Activated CD4-positive, alpha-beta memory T cell treated with anti-CD3 and anti-CD28 coated beads, Interleukin-2, amount 10 ng/mL, durations not matched to agents 7 days and 5 days (primary cell): ENCODE data around the gene SP110. TPM values are rescaled to one million over a fixed set of nuclear protein-coding genes. Genes with fewer than 3 reads are reported as not detected.
A peak's percentile ranks its signal among the peaks of the same experiment; 100 is the strongest.
"Not testable (repeated sequence)": the region's sequence is repeated elsewhere in the genome, so short reads cannot be mapped to it uniquely, and the experiment has no call there.

Source experiments
- CTCF ChIA-PET: fragments of 350-600 bp; sonication (Branson Sonifier 250); formaldehyde crosslinking; loops from one replicate; lab custom pipeline; 2021; ENCODE audit warnings: antibody characterized with exemption, inconsistent platforms; lab: Charles Lee
- POLR2A ChIA-PET: fragments of 350-600 bp; sonication (Branson Sonifier 250); formaldehyde crosslinking; loops from one replicate; lab custom pipeline; 2021; ENCODE audit warnings: antibody characterized with exemption; lab: Charles Lee
- DNase-seq: peaks from one replicate; pipeline ENCODE4 v3.0.0-alpha.2; 2020
- H3K27ac Mint-ChIP-seq: one replicate; pipeline ENCODE4 v1.8.0; 2021; ENCODE audit warnings: mild to moderate bottlenecking, mixed read lengths
- H3K27me3 Mint-ChIP-seq: one replicate; pipeline ENCODE4 v1.8.0; 2021; ENCODE audit warnings: mixed read lengths
- H3K36me3 Mint-ChIP-seq: one replicate; pipeline ENCODE4 v1.8.0; 2021; ENCODE audit warnings: low read depth, mixed read lengths
- H3K4me1 Mint-ChIP-seq: one replicate; pipeline ENCODE4 v1.8.0; 2021; ENCODE audit warnings: mixed read lengths
- H3K4me3 Mint-ChIP-seq: one replicate; pipeline ENCODE4 v1.8.0; 2021; ENCODE audit warnings: mild to moderate bottlenecking, mixed read lengths
- H3K9me3 Mint-ChIP-seq: one replicate; pipeline ENCODE4 v1.8.0; 2021; ENCODE audit warnings: mixed read lengths
- total RNA-seq, 2 experiments: library from RNA; stranded (reverse); gene quantifications; one replicate each; pipeline ENCODE4 v1.2.3, GENCODE V29; 2021

Gene SP110
- total RNA-seq: 100 to 1,000 TPM; 125 to 128 TPM

DNA sequence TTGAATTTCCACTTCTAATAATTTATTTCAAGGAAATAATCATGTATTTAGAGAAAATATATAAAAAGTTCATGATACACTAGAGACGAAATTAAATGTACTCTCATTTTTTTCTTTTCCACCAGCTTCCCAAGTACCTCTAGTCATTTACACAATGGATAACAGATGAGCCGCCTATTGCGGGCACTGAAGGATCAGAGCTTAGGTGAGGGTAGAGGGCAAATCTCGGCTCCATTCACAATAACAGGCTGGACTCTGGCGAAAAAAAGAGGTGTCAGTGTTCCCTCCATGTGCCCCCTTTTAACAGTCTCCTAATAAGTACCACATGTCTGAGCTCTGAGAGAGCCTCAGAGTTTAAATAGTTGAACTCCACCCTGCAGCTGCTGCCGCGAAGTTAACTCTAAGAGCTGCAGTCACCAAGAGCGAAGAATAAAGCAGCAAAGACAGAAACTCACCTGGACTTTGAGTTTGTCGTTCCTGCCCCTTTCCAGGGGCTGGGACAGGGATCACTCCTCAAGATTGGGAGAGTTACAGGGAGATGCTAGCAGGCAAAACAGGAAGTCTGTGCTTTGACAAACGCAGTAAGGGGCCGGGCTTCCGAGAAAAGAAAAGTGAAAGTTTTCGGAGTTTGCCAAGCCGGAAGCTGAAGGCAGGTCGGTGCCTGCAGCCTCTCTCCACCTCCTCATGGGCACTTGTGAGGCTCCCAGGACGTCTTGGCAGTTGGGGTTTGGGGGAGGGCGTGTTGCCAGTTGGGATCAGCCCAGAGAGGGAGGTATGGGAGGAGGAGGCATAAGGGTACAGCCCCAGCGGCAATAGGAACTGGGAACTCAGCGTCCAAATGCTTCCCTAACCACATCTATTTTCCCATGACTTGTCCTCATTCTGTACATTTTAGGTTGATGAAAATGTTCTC is at the start of gene SP110:
SP110 (minus strand) TSS at position 566 of the 913 bp plus-strand sequence. CDS start 3,057 bp downstream, outside the sequence.
- Mint-ChIP-seq H3K36me3 (peaks cover 27% of the 10 kb centered on the region), H3K4me3 (peak within 1 kb of the TSS; percentile 94), H3K27ac (peak within 1 kb of the TSS; percentile 91), H3K9me3 (no peaks in the 10 kb centered on the region), H3K4me1 (peaks cover 75% of the 10 kb centered on the region), H3K27me3 (no peaks in the 10 kb centered on the region)
- ChIA-PET POLR2A (interaction anchor here (0.6 to 3.6 kb wide), 23 partner anchors 8 to 494 kb away, joined by 3 to 27 read pairs (median 5); partner anchors contain the start of genes SP100 and SP140L), CTCF (interaction anchor here (0.9 to 2.4 kb wide), 8 partner anchors 9 to 198 kb away, joined by 3 to 7 read pairs (median 4); partner anchors contain the start of gene SP140L)
- peak; percentile 88 for DNase-seq

DNA sequence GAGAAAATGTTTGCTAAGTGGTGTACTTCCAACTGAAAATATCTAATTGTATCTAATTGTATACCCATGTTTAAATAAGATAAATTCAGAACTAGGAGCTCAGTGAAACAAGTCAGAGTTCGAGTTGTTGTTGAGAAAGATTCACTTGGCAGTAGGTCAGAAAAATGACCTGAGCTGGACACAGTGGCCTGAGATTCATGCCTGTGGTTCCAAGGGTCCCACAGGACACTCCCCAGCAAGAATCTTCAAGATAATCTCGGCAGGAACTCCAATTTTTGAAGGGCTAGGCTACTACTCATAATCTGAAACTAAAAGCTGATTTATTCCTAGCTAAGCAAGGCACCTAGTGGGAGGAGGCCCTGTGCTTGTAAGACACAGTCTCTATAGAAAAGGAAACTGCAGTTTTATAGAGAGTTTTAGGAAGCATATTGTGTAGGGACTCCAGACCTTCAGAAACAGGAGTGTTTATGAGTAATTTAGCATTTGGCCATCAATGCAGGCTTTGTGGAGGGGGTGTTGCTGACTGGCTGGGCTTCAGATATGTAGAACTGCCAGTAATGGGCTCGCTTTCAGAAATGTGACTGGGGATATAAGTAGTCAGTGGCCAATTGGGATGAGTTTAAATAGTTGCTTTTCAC is 48.9 kb upstream of the SP110 start:
- DNase-seq: no peak
- peaks cover 48% of the 10 kb centered on the region for H3K4me1 Mint-ChIP-seq
- CTCF ChIA-PET: interaction anchor here (1.0 kb wide), 1 partner anchor 16 kb away, joined by 3 read pairs; no protein-coding TSS in a partner anchor

DNA sequence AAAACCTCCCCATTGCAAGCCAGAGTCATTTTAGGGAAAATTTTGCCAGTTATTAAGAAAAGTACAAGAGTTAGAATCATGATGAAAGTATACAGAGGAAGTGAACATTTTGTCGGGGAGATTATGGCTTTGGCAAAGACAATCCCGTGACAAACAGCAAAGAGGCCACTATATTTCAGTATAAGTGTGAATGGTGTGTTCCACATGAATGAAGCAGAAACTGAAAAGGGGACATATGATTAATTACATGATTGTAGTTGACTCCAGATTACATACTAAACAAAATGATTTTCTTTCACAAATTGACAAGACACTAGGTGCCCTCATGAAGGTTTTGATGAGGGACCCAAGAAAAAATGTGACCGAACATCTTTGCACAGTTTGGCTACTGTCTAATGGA is 47.8 kb upstream of the SP110 start:
- peaks cover 59% of the 10 kb centered on the region for H3K4me1 Mint-ChIP-seq
- ChIA-PET POLR2A (interaction anchor here (1.7 kb wide), 2 partner anchors 13 to 60 kb away, joined by 9 read pairs; partner anchors contain the start of gene SP140L), CTCF (no interaction called here)
- peaks cover 9% of the 10 kb centered on the region for H3K9me3 Mint-ChIP-seq
- no peak overlapping the region for H3K27ac Mint-ChIP-seq
- no peaks in the 10 kb centered on the region for H3K27me3 Mint-ChIP-seq
- H3K4me3 Mint-ChIP-seq: no peak overlapping the region
- no peak for DNase-seq
- peaks cover 90% of the 10 kb centered on the region for H3K36me3 Mint-ChIP-seq

More for the DNA sequence above, 48.9 kb upstream of the SP110 start:
- Mint-ChIP-seq H3K9me3 (peaks cover 9% of the 10 kb centered on the region), H3K27ac (peak overlapping the region; percentile 64), H3K27me3 (no peaks in the 10 kb centered on the region), H3K36me3 (peaks cover 92% of the 10 kb centered on the region), H3K4me3 (no peak overlapping the region)
- POLR2A ChIA-PET: interaction anchor here (0.8 to 1.7 kb wide), 3 partner anchors 14 to 150 kb away, joined by 3 to 9 read pairs (median 9); partner anchors contain the start of gene SP140L

DNA sequence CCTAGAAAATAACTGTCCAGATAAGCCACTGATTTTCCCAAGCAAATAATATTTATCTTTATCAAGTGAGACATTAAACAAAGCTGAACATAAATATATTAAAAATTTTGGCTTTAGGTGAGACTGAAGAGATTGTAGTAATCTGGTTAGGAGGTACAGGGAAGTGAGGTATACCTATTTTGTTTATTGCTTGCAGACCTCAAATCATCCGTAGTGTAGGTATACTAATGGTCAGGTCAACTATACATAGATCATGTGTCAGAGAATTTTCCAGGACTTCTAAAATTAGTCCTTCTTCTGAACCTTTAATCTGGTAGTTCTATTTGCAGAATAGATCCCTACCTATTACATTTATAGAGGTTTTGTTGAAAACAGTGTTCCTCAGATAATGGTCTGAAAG is 47.3 kb upstream of the SP110 start:
- H3K4me3 Mint-ChIP-seq: no peak overlapping the region
- CTCF ChIA-PET: no interaction called here
- no peaks in the 10 kb centered on the region for H3K27me3 Mint-ChIP-seq
- DNase-seq: no peak
- H3K27ac Mint-ChIP-seq: no peak overlapping the region
- peaks cover 9% of the 10 kb centered on the region for H3K9me3 Mint-ChIP-seq
- peaks cover 64% of the 10 kb centered on the region for H3K4me1 Mint-ChIP-seq
- POLR2A ChIA-PET: interaction anchor here (1.0 kb wide), 1 partner anchor 14 kb away, joined by 3 read pairs; no protein-coding TSS in a partner anchor
- peaks cover 90% of the 10 kb centered on the region for H3K36me3 Mint-ChIP-seq

DNA sequence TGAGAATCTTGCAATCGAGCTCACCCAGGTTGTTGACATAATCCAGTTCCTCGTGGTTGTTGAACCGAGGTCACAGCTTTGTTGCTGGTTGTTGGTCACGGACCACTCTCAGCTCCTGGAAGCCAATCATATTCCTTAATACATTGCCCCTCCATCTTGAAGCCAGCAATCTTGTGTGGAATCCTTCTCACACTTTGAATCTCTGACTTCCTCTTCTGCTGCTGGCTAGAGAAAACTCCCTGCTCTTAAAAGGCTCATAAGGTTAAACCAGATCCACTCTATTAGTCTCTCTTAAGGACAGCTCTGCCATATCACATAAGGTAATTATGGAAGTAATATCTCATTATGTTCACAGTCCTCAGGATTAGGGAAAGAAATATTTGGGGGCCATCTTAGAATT is 46.9 kb upstream of the SP110 start:
- Mint-ChIP-seq H3K4me1 (peaks cover 69% of the 10 kb centered on the region), H3K4me3 (no peak overlapping the region), H3K27me3 (no peaks in the 10 kb centered on the region), H3K27ac (no peak overlapping the region), H3K9me3 (peaks cover 8% of the 10 kb centered on the region), H3K36me3 (peaks cover 90% of the 10 kb centered on the region)
- POLR2A ChIA-PET: interaction anchor here (1.0 kb wide), 1 partner anchor 14 kb away, joined by 3 read pairs; no protein-coding TSS in a partner anchor
- CTCF ChIA-PET: no interaction called here
- DNase-seq: no peak

DNA sequence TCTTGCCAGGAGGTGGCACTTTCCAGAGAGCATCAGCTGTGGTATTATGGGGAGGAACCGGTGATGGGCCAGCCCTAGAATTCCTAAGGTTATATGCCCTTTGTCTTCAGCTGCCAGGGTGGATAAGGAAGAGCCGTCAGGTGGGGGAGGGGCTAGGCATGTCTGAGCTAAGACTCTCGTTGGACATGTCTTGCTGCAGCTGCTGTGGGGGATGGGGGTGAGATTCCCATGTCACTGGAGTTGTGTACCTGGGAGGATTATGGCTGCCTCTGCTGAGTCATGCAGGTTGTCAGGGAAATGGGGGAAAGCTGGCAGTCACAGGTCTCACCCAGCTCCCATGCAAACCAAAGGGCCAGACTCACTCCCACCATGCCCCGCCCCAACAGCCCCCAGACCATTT is 45.2 kb upstream of the SP110 start:
- CTCF ChIA-PET, POLR2A ChIA-PET, H3K27ac Mint-ChIP-seq, H3K27me3 Mint-ChIP-seq, H3K4me3 Mint-ChIP-seq, DNase-seq: not testable (repeated sequence)
- H3K36me3 Mint-ChIP-seq: peaks cover 92% of the 10 kb centered on the region
- peaks cover 82% of the 10 kb centered on the region for H3K4me1 Mint-ChIP-seq
- H3K9me3 Mint-ChIP-seq: peaks cover 12% of the 10 kb centered on the region

DNA sequence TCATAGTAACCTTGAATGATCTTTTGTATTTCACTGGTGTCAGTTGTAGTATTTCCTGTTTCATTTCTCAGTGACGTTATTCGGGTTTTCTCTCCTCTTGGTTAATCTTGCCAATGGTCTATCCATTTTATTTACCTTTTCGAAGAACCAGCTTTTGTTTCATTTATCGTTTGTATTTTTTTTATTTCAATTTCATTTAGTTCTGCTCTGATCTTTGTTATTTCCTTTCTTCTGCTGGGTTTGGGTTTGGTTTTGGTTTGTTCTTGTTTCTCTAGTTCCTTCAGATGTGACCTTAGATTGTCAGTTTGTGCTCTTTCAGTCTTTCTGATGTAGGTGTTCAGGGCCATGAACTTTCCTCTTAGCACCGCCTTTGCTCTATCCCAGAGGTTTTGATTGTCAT is 42.5 kb upstream of the SP110 start:
- DNase-seq: no peak
- peak overlapping the region; percentile 52 for H3K4me3 Mint-ChIP-seq
- CTCF ChIA-PET: no interaction called here
- H3K27ac Mint-ChIP-seq: peak overlapping the region; percentile 78
- H3K36me3 Mint-ChIP-seq: peaks cover 90% of the 10 kb centered on the region
- peaks cover 61% of the 10 kb centered on the region for H3K4me1 Mint-ChIP-seq
- POLR2A ChIA-PET: interaction anchor here (0.8 to 1.5 kb wide), 5 partner anchors 9 to 64 kb away, joined by 3 to 4 read pairs (median 3); partner anchors contain the start of genes SP110 and SP140L
- no peaks in the 10 kb centered on the region for H3K27me3 Mint-ChIP-seq
- H3K9me3 Mint-ChIP-seq: peaks cover 14% of the 10 kb centered on the region

DNA sequence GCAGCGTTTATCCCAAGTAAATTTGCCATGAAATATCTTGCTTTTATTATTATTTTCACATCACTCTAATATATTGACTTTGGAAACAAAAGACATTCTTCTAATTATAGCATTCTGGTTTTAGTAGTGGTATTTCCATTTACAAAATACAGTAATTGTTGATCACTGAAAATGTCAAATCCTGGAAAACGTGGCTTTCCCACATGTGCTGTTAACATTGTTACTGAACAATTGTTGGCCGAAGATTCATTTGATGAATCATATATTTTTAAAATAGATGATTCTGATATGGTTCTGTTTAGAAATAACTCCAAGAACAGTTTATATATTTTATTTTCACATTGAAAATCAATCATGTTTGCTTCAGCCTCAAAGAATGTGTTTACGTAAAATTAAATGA is 38.7 kb upstream of the SP110 start:
- Mint-ChIP-seq H3K4me3 (no peak overlapping the region), H3K4me1 (peaks cover 46% of the 10 kb centered on the region), H3K36me3 (peaks cover 67% of the 10 kb centered on the region), H3K27me3 (no peaks in the 10 kb centered on the region), H3K27ac (no peak overlapping the region), H3K9me3 (peaks cover 14% of the 10 kb centered on the region)
- DNase-seq: no peak
- CTCF ChIA-PET: no interaction called here
- POLR2A ChIA-PET: no interaction called here

DNA sequence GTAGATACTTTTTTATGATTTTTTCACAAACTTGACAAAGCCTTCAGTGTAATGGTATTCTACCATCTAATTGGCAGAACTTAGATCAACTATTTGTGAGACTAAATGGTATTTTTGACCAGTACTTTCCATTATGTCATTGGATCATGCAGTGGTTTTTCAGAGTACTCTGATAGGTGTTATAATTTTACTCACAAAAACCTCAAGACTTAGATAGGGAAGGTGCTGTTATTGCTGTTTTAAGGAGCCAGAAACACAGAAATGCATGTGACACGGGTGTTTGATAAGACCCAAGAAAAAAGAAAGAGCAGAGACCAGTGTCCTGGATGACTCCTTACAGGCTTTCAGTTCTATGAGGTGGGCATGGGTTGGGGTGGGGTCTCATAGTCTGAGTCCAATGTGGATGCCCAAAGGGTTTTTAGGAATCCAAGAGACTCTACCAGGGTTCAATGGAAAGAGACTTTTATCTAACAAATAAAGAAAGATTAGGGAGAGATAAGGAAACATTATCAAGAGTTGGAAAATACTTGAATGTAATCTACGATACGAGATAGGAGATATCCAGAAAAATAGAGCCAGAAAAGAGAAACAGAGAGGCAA is 37.0 kb upstream of the SP110 start:
- Mint-ChIP-seq H3K9me3 (peaks cover 14% of the 10 kb centered on the region), H3K4me1 (peaks cover 31% of the 10 kb centered on the region), H3K27ac (no peak overlapping the region), H3K27me3 (no peaks in the 10 kb centered on the region), H3K4me3 (no peak overlapping the region), H3K36me3 (peaks cover 51% of the 10 kb centered on the region)
- no peak for DNase-seq
- ChIA-PET POLR2A (no interaction called here), CTCF (interaction anchor here (1.2 kb wide), 1 partner anchor 62 kb away, joined by 3 read pairs; no protein-coding TSS in a partner anchor)

DNA sequence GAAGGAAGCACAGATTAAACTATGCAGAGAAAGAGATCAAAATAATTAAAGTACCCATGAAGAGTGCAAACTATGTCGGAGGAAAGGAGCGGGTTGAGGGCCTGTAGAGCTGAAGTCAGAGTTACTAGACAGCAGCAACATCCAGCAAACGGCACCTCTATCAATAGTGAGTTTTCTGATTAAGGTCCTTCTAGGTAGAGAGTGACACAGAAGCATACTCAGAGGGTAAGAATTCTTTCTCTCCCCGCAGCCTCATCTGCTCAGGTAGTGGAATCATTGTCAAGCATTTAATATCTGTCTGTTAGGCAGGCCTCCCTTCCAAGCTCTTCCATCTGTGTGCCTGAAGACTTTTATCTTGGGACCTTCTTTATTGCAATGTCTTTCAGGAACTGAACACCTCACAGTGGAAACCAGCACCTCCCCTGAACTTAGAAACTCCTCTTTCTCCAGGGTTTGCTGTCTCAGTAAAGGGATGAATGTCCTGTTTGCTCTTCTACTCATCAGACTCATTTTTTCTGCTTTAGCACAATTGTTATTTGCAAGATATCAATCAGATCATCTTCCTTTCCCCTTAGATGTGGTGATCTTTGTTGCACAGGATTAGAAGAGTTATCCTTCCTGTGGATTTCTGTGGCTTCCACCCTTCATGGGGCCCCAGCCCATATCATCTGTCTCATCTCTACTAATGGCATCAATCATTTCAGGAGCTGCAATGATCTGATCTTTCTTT is 34.5 kb upstream of the SP110 start:
- peak; percentile 45 for DNase-seq
- H3K4me1 Mint-ChIP-seq: peaks cover 12% of the 10 kb centered on the region
- H3K4me3 Mint-ChIP-seq: no peak overlapping the region
- peaks cover 27% of the 10 kb centered on the region for H3K36me3 Mint-ChIP-seq
- ChIA-PET POLR2A (interaction anchor here (1.0 to 3.6 kb wide), 9 partner anchors 8 to 403 kb away, joined by 3 to 16 read pairs (median 6); partner anchors contain the start of genes SP110, SP140 and SP140L), CTCF (no interaction called here)
- H3K27ac Mint-ChIP-seq: no peak overlapping the region
- no peaks in the 10 kb centered on the region for H3K27me3 Mint-ChIP-seq
- H3K9me3 Mint-ChIP-seq: no peaks in the 10 kb centered on the region

DNA sequence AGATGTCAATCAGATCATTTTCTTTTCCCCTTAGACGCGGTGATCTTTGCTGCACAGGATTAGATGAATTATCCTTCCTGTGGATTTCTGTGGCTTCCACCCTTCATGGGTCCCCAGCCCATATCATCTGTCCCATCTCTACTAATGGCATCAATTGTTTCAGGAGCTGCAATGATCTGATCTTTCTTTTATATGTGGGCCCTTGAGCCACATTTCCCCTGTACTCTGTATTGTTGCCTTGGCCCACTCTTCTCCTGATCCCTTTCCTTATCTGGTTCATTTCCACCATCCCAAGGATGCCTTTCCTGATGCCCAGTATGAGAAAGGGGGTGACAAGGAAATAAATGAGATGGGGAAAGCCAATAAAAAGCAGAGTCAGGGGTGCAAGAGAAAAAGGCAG is 30.4 kb upstream of the SP110 start:
- DNase-seq: no peak
- H3K36me3 Mint-ChIP-seq: no peaks in the 10 kb centered on the region
- CTCF ChIA-PET: no interaction called here
- POLR2A ChIA-PET: interaction anchor here (0.8 to 1.2 kb wide), 2 partner anchors 22 to 24 kb away, joined by 3 read pairs; no protein-coding TSS in a partner anchor
- no peaks in the 10 kb centered on the region for H3K9me3 Mint-ChIP-seq
- H3K4me3 Mint-ChIP-seq: no peak overlapping the region
- no peaks in the 10 kb centered on the region for H3K4me1 Mint-ChIP-seq
- H3K27ac Mint-ChIP-seq: no peak overlapping the region
- no peaks in the 10 kb centered on the region for H3K27me3 Mint-ChIP-seq

DNA sequence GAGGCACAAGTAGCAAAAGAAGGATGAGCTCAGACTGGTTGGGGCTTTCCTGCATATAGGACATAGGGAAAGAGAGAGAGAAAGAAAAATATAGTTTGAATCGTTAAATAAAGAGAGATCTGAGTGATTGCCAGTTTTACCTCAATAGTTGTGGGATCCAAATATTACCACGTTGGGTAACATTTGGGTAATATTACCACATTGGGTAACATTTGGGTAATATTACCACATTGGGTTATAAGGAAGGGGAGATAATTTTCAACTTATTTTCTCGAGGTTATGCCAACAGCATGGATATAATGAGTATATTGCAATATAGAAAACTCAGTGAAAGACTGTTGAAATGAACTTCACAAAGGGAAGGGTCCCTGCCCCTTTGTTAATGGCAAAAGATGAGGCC is 26.4 kb upstream of the SP110 start:
- H3K27me3 Mint-ChIP-seq: no peaks in the 10 kb centered on the region
- H3K4me1 Mint-ChIP-seq: no peaks in the 10 kb centered on the region
- no peaks in the 10 kb centered on the region for H3K36me3 Mint-ChIP-seq
- DNase-seq: no peak
- no peak overlapping the region for H3K4me3 Mint-ChIP-seq
- no peak overlapping the region for H3K27ac Mint-ChIP-seq
- ChIA-PET POLR2A (no interaction called here), CTCF (no interaction called here)
- no peaks in the 10 kb centered on the region for H3K9me3 Mint-ChIP-seq
